Stimulated activated CD4-positive, alpha-beta T cell treated with anti-CD3 and anti-CD28 coated beads, Interleukin-1b, Interleukin-23, amount 100 ng/mL, for 4 hours (primary cell): ENCODE measurements around the gene KLF11.

Experiments
- DNase-seq, 2 donors: peaks; one replicate each; pipeline ENCODE4 v3.0.0-alpha.2; 2020; ENCODE audit warnings: low read depth in 2 of 2

Gene KLF11

GRCh38 chr2:10041711-10042110, 1.6 kb upstream of the KLF11 start:
- no peak for DNase-seq

DNA sequence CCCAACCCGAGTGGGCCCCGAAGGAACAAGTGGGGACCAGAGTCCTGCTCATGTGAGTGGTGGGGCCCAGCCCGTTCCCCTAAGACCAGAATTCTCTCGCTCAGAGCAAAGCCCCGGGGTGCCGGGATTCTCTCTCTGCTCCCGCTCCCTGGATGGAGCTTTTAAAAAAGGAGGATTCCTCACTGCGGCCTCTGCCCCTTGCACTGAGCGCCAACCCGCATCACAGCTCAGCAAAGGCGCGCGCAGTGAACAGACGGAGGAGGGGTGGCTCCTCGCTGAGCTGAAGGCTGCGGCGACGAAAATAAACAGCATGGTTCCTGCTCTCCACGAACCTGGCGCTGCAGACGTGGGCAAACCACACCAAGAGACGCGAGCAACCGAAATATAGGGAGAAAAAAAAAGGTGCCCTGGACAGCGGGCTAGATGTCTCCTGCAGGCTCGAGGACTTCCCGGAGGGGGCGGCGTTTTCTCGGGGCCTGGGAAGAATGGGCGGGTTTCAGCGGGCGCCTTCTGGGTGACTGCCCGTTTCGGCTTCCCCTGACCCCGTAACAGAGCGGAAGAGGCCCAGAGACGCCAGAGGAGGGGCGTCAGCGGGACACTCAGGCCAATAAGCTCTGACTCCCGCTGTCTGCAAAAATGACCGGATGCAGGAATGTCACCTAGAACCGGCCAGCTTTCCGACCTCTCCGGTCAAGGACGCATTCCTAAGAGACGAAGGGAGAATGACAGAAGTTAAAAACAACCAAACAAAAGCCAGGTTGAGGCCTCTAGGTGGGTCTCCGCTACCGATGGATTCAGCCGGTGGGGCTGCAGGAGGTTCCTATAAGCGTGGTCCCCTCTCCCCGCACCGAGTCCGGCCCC, 819 bp upstream of the KLF11 start:
- no peak for DNase-seq

GRCh38 chr2:10043906-10044601, 704 bp downstream of the KLF11 start:
- DNase-seq, result peak; percentile 84 to 99

DNA sequence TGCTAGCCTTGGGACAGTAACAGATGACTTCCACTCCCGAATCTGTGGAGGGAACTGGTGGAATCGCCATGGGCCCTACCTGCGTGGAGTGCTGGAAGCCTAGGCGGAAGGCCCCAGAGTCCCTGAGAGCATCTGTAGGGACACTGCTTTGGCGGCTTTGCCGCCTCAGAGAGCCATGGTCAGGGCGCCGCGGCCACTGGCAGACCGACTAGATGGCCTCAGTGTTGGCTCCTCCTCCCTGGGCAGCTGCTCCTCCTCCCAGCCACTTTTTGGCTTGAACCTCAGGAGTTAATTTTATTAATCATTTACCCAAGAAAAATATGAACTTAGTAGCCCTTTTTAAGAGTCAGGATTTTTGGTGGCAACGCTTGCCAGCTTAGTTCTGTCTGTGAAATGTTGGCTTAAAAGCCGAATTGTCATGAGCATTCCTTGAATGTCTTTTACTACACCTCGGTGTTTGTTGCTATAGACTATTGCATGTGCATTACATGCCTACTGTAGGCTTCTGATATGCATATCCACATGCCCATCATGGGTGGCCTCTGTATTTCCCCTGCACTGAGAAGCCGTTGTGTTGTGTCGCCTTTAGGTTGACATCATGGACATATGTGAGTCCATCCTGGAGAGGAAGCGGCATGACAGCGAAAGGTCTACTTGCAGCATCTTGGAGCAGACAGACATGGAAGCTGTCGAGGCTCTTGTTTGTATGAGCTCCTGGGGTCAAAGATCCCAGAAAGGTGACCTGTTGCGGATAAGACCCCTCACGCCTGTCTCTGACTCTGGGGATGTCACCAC, 2.4 kb downstream of the KLF11 start:
- no peak for DNase-seq

- no peak for DNase-seq
Observed at GRCh38 chr2:10046931-10047330, 3.6 kb downstream of the KLF11 start.

GRCh38 chr2:10047616-10048500, 4.5 kb downstream of the KLF11 start:
- DNase-seq, result no peak

- no peak for DNase-seq
Observed at GRCh38 chr2:10048501-10049171, 5.3 kb downstream of the KLF11 start.

- no peak for DNase-seq
Observed at GRCh38 chr2:10052216-10052615, 8.9 kb downstream of the KLF11 start.

- DNase-seq, result no peak
Observed at GRCh38 chr2:10053351-10053750, 10.0 kb downstream of the KLF11 start.

- DNase-seq, result no peak
Observed at GRCh38 chr2:10054424-10054823, 11.1 kb downstream of the KLF11 start.

- no peak for DNase-seq
Observed at GRCh38 chr2:10054976-10055375, 11.6 kb downstream of the KLF11 start.

- no peak for DNase-seq
Observed at GRCh38 chr2:10056439-10056838, 13.1 kb downstream of the KLF11 start.

GRCh38 chr2:10057231-10058107, 14.1 kb downstream of the KLF11 start:
- DNase-seq, result no peak

DNA sequence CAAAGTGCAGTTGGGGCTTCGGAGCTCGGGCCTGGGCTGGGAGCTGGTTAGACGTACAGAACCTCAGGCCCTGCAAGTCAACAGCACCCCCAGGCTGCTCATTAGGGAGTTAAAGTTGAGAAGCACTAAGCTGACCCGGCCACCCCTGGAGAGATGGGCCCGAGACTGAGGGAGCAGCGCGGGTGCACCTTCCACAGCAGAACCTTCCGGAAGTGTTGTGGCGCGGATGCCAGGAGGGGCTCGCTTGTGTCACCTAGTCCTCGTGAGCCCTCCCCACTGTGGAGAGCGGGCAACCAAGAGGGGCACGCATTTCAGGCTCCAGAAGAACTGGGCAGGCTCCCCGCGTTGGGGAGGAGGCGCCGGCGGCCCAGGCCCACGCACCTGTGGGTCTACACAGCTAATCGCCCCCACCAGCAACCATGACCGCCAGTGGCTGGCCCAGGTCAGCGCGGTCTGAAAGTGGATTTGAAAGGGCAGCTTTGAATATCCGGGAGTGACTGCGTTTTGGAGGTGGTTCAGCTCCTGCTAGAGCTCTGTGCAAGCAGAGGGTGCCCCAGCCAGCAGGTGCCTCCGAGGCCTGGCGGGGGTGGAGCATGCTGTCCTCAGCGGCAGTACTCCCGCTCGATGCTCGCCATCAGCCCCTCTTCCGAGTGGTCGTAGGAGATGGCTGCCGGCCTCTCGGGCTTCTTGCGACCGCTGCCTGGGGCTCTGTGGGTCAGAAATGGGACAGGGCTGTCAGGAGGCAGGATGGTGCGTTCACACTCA, 15.1 kb downstream of the KLF11 start:
- no peak for DNase-seq

- DNase-seq, result no peak
Observed at GRCh38 chr2:10059016-10059351, 15.6 kb downstream of the KLF11 start.

DNA sequence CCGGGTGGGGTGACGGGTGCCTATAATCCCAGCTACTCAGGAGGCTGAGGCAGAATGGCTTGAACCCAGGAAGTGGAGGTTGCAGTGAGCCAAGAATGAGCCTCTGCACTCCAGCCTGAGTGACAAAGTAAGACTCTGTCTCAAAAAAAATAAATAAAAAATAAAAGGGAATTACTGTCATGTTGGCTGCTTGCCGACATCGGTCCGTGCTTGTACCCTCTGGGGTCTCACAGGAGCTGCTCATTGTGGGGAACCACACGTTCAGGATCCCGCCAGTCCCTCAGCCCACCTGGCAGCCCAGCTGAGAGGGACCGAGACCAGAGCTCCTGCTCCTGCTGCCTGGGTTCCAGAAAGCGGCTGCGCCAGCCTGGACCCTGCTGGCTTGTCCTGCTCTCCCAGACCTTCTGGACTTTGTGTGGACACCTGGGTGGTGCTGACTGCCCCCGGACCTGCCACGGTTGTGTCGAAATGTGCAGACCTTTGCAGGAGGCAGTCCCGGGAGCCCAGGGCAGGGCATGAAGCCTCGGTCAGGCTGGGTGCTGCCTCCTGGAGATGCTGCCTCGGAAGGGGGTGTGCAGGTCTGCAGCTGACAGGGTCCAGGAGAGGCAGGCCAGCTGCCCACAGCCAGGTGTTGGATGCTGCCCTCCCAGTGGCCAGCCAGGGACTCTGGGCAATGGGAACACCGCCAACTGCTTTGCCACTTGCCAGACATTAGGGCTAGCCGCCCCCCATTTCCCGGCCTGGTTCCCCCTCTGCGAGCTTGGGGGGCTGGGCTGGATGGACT, 16.4 kb downstream of the KLF11 start:
- no peak for DNase-seq

- DNase-seq, result no peak
Observed at GRCh38 chr2:10061221-10061925, 18.0 kb downstream of the KLF11 start.

DNA sequence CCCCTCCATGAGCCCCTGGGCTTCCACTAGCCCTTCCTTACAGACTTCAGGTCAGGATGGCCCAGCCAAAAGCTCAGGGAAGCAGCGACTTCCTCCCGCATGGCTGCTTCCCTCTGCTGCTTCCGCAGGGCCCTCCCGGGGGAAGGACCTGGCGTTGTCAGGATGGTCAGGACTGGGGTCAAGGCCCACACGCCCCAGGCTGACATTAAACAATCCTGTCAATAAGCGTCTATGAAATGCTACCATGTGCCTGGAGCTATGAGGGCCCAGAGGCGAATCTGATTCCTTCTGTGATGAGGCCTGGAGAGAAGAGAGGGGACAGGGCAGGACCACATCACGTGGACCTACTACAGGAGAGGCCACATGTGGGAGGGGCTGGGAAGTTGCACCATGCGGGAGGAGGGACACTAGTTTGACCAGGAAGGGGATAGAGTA, 19.6 kb downstream of the KLF11 start:
- no peak for DNase-seq
